ENCODE measurements around the gene TCIRG1. TPM values are rescaled to one million over a fixed set of nuclear protein-coding genes. Genes with fewer than 3 reads are reported as not detected.

TCIRG1 gene
- total and polyA plus RNA-seq, 2 of the 13 experiments (the other 11 are each of a cell fraction or from before 2014, with no cell fraction given) = 48.0 to 69.6 TPM

- CTCF ChIA-PET (ENCODE audit: low intra/inter-chr PET ratio, low total read pairs) = no interaction called here
- FAIRE-seq (no peak), ATAC-seq (no peak), DNase-seq (ENCODE audit: low spot score) (no peak)
- WGBS (ENCODE audit: low lambda C conversion rate) = 92% methylated on average over 5 of the region's 24 CpGs
- TF ChIP-seq GMEB1 (CRISPR knock-in tag; IDR thresholded peaks at IDR 0.05; ENCODE audit: borderline replicate concordance) (no peak), STAT6 (CRISPR knock-in tag; IDR thresholded peaks at IDR 0.05; ENCODE audit: borderline replicate concordance) (no peak), RARG (CRISPR knock-in tag; IDR thresholded peaks at IDR 0.05; ENCODE audit: low read depth) (no peak), JUN (CRISPR knock-in tag; IDR thresholded peaks at IDR 0.05) (no peak), ZBTB33 (CRISPR knock-in tag; IDR thresholded peaks at IDR 0.05) (peak; percentile 91), KAT8 (CRISPR knock-in tag; IDR thresholded peaks at IDR 0.05) (no peak), NR2F2 (IDR thresholded peaks at IDR 0.05; ENCODE audit: borderline replicate concordance, low read depth) (no peak), IKZF1 (IDR thresholded peaks at IDR 0.05) (no peak)
- H3K36me3 ChIP-seq (replicated peaks in 1 of 2; ENCODE audit: control insufficient read depth in 1 of 2, insufficient read depth in 2 of 2, low read length in 2 of 2) = peaks cover 4 to 19% of the 10 kb centered on the region in 2 experiments; a peak in 4 of 5 replicates
- H3K4me2 ChIP-seq (ENCODE audit: low read depth, low read length) = no peak overlapping the region
- no TSS peak for BruUV-seq (replicated peaks)
- intact Hi-C loops (cut with micrococcal nuclease; ENCODE audit: unreplicated experiment) (no loop called here), in situ Hi-C loops (cut with HindIII; ENCODE audit: extremely low pct_ligation_motif_present, low pct_unique_long_range_greater_than_20kb) (no loop called here)
- no peaks in the 10 kb centered on the region for H3K27me3 ChIP-seq (ENCODE audit: control insufficient read depth in 1 of 2, insufficient read depth in 2 of 2, low read length in 2 of 2)
- H3K4me1 ChIP-seq (ENCODE audit: insufficient read depth, low read length) = peaks cover 9% of the 10 kb centered on the region
- no peak overlapping the region for H3K9ac ChIP-seq (ENCODE audit: insufficient read depth, low read depth, low read length)
- POLR2A ChIA-PET = no interaction called here
- H4K20me1 ChIP-seq (ENCODE audit: insufficient read depth, low read length) = no peaks in the 10 kb centered on the region
- H3K9me3 ChIP-seq (ENCODE audit: low read length) = no peaks in the 10 kb centered on the region
- H3K27ac ChIP-seq (ENCODE audit: extremely low read length, insufficient read depth, low read length) = no peak overlapping the region
- peaks cover 15% of the 10 kb centered on the region for H3K79me2 ChIP-seq (ENCODE audit: insufficient read depth, low read length)
- no peak overlapping the region for H2AFZ ChIP-seq (ENCODE audit: low read length)
- H3K4me3 ChIP-seq (replicated peaks in 1 of 3; ENCODE audit: insufficient read depth in 1 of 3, low read depth in 2 of 3, low read length in 3 of 3) = no peak overlapping the region
Measured at GRCh38 chr11:68044145-68044813, 5.5 kb downstream of the TCIRG1 start.

All from HepG2 (cell line).